Stimulated activated CD8-positive, alpha-beta memory T cell treated with anti-CD3 and anti-CD28 coated beads, Interleukin-12 subunit alpha, Interleukin-12 subunit beta, amount 100 ng/mL, for 4 hours (primary cell): ENCODE measurements around the gene UCMA.
"Not testable (repeated sequence)": the region's sequence is repeated elsewhere in the genome, so short reads cannot be mapped to it uniquely, and the experiment has no call there.

Source experiments
- DNase-seq: peaks from one replicate; pipeline ENCODE4 v3.0.0-alpha.2; 2020; ENCODE audit warnings: low read depth

UCMA gene

GRCh38 chr10:13234172-13234571 lies at the start of gene UCMA:
Gene UCMA, minus strand, starts transcription at chr10:13234374. Its CDS starts 116 bp downstream, at chr10:13234258.
- DNase-seq: no peak

- DNase-seq: not testable (repeated sequence)
Measured at GRCh38 chr10:13282348-13282747, 48.2 kb upstream of the UCMA start.

GRCh38 chr10:13276749-13277365 lies 42.7 kb upstream of the UCMA start:
- no peak for DNase-seq

GRCh38 chr10:13276146-13276545 lies 42.0 kb upstream of the UCMA start:
- not testable (repeated sequence) for DNase-seq

- DNase-seq: no peak
Measured at GRCh38 chr10:13272164-13272571, 38.0 kb upstream of the UCMA start.

GRCh38 chr10:13271552-13272163 lies 37.5 kb upstream of the UCMA start:
- no peak for DNase-seq

GRCh38 chr10:13270877-13271551 lies 36.8 kb upstream of the UCMA start:
- DNase-seq: no peak

- no peak for DNase-seq
Measured at GRCh38 chr10:13268841-13269240, 34.7 kb upstream of the UCMA start.

- no peak for DNase-seq
Measured at GRCh38 chr10:13268310-13268709, 34.1 kb upstream of the UCMA start.

GRCh38 chr10:13263591-13263990 lies 29.4 kb upstream of the UCMA start:
- DNase-seq: no peak

GRCh38 chr10:13262433-13262832 lies 28.3 kb upstream of the UCMA start:
- DNase-seq: no peak

GRCh38 chr10:13257621-13258140 lies 23.5 kb upstream of the UCMA start:
- no peak for DNase-seq

- no peak for DNase-seq
Measured at GRCh38 chr10:13256627-13257026, 22.5 kb upstream of the UCMA start.

GRCh38 chr10:13253726-13254125 lies 19.6 kb upstream of the UCMA start:
- DNase-seq: no peak

- DNase-seq: no peak
Measured at GRCh38 chr10:13247784-13248183, 13.6 kb upstream of the UCMA start.

- DNase-seq: no peak
Measured at GRCh38 chr10:13247246-13247645, 13.1 kb upstream of the UCMA start.

GRCh38 chr10:13242260-13242659 lies 8.1 kb upstream of the UCMA start:
- DNase-seq: not testable (repeated sequence)

GRCh38 chr10:13241613-13242012 lies 7.4 kb upstream of the UCMA start:
- no peak for DNase-seq

GRCh38 chr10:13239923-13240322 lies 5.7 kb upstream of the UCMA start:
- DNase-seq: no peak

GRCh38 chr10:13238271-13239077 lies 4.3 kb upstream of the UCMA start:
- no peak for DNase-seq

- no peak for DNase-seq
Measured at GRCh38 chr10:13236638-13237037, 2.5 kb upstream of the UCMA start.

- DNase-seq: not testable (repeated sequence)
Measured at GRCh38 chr10:13234736-13235135, 562 bp upstream of the UCMA start.
